C4-2B (cell line): ENCODE measurements around the gene JAKMIP1.

Source experiments
- ZFX ChIP-seq: fragments of 450-650 bp; IDR thresholded peaks from 2 replicates; pipeline ENCODE4 v1.6.1; 2017
- TF ChIP-seq, protein P1 (sequence below): fragments of 450-650 bp; conservative IDR thresholded peaks from 2 replicates; pipeline ENCODE4 v1.5.1; 2017; ENCODE audit warnings: mild to moderate bottlenecking

DNA sequence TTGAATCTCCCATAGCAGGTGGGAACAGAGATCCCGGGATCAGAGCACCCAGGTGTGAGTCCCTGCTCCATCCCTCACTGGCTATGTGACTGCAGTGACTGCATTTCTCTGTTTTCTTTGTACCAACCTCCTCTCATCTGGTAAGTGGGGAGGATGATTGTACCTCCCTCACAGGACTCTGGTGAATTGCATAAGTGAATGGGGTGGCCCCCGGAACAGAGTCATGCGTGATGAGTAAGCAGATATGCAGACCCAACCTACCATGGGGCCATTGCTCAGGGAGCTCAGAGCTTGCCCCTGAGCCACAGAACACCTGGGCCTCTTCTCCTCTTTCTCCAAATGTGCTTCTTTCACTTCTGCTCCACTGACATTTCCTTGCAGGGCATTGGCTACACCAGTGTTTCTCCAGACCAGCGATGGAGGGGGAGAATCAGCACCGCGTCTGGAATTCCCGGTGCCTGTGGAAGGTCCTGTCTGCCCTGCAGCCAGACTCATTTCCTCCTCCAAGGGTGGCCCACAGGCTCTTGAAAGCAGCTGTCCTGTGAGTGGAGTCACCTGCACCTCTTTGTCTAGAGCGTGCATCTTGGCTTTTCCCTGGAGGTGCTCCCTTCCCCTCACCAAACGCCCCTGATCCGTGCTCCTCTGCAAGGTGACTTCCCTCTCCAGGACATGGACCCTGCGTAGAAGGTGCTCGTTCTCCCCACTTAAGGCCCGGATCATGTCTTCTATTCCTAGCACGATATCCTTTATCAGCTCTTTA, 212.1 kb downstream of the JAKMIP1 start:
- TF ChIP-seq, protein P1, sequence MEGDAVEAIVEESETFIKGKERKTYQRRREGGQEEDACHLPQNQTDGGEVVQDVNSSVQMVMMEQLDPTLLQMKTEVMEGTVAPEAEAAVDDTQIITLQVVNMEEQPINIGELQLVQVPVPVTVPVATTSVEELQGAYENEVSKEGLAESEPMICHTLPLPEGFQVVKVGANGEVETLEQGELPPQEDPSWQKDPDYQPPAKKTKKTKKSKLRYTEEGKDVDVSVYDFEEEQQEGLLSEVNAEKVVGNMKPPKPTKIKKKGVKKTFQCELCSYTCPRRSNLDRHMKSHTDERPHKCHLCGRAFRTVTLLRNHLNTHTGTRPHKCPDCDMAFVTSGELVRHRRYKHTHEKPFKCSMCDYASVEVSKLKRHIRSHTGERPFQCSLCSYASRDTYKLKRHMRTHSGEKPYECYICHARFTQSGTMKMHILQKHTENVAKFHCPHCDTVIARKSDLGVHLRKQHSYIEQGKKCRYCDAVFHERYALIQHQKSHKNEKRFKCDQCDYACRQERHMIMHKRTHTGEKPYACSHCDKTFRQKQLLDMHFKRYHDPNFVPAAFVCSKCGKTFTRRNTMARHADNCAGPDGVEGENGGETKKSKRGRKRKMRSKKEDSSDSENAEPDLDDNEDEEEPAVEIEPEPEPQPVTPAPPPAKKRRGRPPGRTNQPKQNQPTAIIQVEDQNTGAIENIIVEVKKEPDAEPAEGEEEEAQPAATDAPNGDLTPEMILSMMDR, result no peak
- no peak for TF ChIP-seq ZFX
